Osteocyte (in vitro differentiated cells): Measurements from ENCODE around the gene SHROOM3. TPM values are rescaled to one million over a fixed set of nuclear protein-coding genes. Genes with fewer than 3 reads are reported as not detected.
A peak's percentile ranks its signal among the peaks of the same experiment; 100 is the strongest.

Experiments
- DNase-seq: peaks from one replicate; pipeline ENCODE4 v3.0.0; 2021; ENCODE audit warnings: mixed read lengths; ENCODE audit not compliant: unreplicated experiment; ENCODE audit errors: extremely low spot score
- H3K27ac Mint-ChIP-seq: one replicate; pipeline ENCODE4 v1.8.0; 2021; ENCODE audit warnings: mild to moderate bottlenecking, mixed read lengths; ENCODE audit not compliant: unreplicated experiment
- H3K27me3 Mint-ChIP-seq: one replicate; pipeline ENCODE4 v1.8.0; 2021; ENCODE audit warnings: mixed read lengths; ENCODE audit not compliant: unreplicated experiment
- H3K36me3 Mint-ChIP-seq: one replicate; pipeline ENCODE4 v1.8.0; 2021; ENCODE audit warnings: mixed read lengths; ENCODE audit not compliant: unreplicated experiment
- H3K4me1 Mint-ChIP-seq: one replicate; pipeline ENCODE4 v1.8.0; 2021; ENCODE audit warnings: mixed read lengths; ENCODE audit not compliant: unreplicated experiment
- H3K4me3 Mint-ChIP-seq: one replicate; pipeline ENCODE4 v1.8.0; 2021; ENCODE audit warnings: mild to moderate bottlenecking, moderate library complexity, mixed read lengths; ENCODE audit not compliant: unreplicated experiment
- H3K9me3 Mint-ChIP-seq: one replicate; pipeline ENCODE4 v1.8.0; 2021; ENCODE audit warnings: mixed read lengths; ENCODE audit not compliant: unreplicated experiment
- total RNA-seq: library from RNA; stranded (reverse); gene quantifications from 2 replicates; pipeline ENCODE4 v1.2.1, GENCODE V29; 2021
- TF ChIP-seq, protein P1 (sequence below): fragments of 200-600 bp; sonication (generic); IDR thresholded peaks from 2 replicates; pipeline ENCODE4 v1.5.0; 2021; ENCODE audit warnings: antibody characterized with exemption, mild to moderate bottlenecking, moderate library complexity

SHROOM3 gene
- total RNA-seq, 1 donor from 2014 or later, result 4.8 TPM

DNA sequence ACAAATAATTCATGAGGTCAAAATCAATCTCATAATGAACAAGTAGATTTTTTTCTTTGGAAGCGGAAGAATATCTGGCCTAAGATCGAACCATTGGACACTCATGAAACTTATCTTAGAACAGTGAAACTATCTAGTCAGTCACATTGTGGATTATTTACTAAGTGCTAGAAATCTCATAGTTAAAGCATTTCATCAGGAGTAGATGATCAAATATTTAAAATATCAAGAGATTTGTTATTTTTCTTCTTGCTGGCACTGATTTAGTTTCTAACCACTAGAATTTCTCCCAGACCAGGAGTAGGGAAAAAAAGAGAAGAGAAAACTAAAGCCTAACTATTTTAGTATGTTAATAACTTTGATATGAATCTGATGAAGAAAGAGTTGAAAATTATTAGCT, 105.5 kb downstream of the SHROOM3 start:
- no peak for DNase-seq
- H3K27ac Mint-ChIP-seq, result no peak overlapping the region
- H3K9me3 Mint-ChIP-seq, result no peaks in the 10 kb centered on the region
- H3K4me1 Mint-ChIP-seq, result peaks cover 24% of the 10 kb centered on the region
- no peaks in the 10 kb centered on the region for H3K27me3 Mint-ChIP-seq
- no peaks in the 10 kb centered on the region for H3K36me3 Mint-ChIP-seq
- no peak overlapping the region for H3K4me3 Mint-ChIP-seq
- TF ChIP-seq, protein P1, sequence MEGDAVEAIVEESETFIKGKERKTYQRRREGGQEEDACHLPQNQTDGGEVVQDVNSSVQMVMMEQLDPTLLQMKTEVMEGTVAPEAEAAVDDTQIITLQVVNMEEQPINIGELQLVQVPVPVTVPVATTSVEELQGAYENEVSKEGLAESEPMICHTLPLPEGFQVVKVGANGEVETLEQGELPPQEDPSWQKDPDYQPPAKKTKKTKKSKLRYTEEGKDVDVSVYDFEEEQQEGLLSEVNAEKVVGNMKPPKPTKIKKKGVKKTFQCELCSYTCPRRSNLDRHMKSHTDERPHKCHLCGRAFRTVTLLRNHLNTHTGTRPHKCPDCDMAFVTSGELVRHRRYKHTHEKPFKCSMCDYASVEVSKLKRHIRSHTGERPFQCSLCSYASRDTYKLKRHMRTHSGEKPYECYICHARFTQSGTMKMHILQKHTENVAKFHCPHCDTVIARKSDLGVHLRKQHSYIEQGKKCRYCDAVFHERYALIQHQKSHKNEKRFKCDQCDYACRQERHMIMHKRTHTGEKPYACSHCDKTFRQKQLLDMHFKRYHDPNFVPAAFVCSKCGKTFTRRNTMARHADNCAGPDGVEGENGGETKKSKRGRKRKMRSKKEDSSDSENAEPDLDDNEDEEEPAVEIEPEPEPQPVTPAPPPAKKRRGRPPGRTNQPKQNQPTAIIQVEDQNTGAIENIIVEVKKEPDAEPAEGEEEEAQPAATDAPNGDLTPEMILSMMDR, result no peak

DNA sequence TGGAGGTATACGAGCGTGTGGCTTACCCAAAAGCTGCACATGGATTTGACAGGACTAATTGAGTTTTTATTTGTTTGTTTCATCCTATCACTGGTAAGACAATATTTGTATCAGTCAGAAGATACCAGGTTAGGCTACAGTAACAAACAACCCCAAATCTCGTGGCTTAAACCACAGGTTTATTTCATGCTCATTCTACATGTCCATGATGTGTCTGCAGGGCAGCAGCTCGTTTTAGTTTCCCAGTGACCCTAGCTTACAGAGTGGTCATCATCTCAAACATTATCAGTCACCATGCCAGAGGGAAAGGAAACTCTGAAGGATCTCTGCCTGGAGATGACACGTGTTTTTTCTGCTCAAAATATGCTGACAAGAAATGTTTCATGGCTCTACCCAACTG, 108.3 kb downstream of the SHROOM3 start:
- TF ChIP-seq, protein P1, result no peak
- H3K4me1 Mint-ChIP-seq, result peaks cover 29% of the 10 kb centered on the region
- H3K4me3 Mint-ChIP-seq, result no peak overlapping the region
- no peak overlapping the region for H3K27ac Mint-ChIP-seq
- no peaks in the 10 kb centered on the region for H3K9me3 Mint-ChIP-seq
- no peaks in the 10 kb centered on the region for H3K27me3 Mint-ChIP-seq
- H3K36me3 Mint-ChIP-seq, result no peaks in the 10 kb centered on the region
- no peak for DNase-seq

DNA sequence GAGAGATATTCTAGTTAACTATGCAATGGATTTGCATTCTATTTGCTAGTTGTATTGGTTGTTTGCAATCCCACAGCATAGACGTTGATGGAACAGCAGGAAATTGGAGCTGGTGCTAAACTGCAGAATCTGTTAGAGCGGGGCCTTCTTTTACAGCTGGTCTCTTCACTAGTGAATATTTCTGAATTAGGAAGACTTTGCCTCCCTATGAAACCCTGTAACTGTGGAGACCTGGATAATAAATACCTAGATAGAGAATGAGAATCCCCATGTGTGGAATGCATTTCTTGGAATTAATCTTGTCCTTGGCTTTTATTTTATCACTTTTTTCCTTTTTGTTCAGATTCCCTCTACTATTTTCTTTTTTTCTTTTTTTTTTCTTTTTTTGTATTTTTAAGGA, 109.7 kb downstream of the SHROOM3 start:
- H3K4me1 Mint-ChIP-seq, result peaks cover 29% of the 10 kb centered on the region
- TF ChIP-seq, protein P1, result no peak
- no peaks in the 10 kb centered on the region for H3K36me3 Mint-ChIP-seq
- DNase-seq, result no peak
- H3K27me3 Mint-ChIP-seq, result no peaks in the 10 kb centered on the region
- no peaks in the 10 kb centered on the region for H3K9me3 Mint-ChIP-seq
- peak overlapping the region; percentile 36 for H3K27ac Mint-ChIP-seq
- H3K4me3 Mint-ChIP-seq, result no peak overlapping the region

DNA sequence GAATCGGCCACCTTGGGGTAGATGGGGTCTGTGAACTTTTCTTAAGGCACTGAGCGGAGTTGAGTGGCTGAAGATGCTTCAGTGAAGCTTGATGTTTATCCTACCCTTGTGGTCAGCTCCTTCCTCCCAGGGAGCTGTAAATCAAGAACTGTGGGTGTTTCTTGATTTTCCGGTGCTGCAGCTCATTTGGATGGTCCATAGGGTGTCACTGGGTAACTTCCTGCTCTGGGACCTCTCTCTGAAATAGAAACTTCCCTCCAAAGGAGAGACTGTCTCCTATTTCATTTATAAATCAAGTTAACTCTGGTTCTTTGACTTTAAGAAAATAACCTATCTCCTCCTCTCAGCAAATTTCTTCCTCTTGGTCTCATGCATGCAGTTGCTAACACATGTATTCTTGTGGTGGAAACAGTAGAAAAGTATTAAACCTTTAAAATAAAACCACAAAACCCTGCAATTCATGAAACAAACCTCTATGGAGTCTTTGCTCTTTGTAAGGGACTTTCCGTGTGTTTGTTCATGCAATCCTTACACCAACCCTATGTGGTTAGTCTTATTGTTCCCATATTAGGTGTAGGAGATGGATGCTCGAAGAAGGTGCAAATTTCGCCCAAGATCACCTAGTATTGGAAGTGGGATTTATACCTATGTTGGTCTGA, 110.3 kb downstream of the SHROOM3 start:
- peak overlapping the region; percentile 36 for H3K27ac Mint-ChIP-seq

DNA sequence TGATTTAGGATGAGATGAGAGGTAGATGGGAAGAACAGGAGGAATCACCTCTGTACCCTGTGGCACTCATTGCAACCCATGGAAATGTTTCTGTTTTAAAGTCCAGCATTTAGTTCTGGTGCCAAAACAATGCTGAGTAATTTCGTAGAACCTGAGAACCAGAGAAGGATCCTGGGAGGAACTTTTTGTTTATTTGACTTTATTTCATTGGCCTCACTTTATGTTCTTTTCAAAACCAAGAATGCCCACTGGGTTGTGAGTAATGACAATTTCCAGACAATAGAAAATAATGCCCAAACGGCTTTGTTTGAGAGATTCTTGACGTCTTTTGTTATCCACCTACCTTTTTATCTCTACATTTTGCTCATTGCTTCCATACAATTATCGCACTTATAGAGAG, 111.3 kb downstream of the SHROOM3 start:
- Mint-ChIP-seq H3K4me3 (no peak overlapping the region), H3K36me3 (no peaks in the 10 kb centered on the region), H3K27me3 (no peaks in the 10 kb centered on the region), H3K9me3 (no peaks in the 10 kb centered on the region), H3K4me1 (peaks cover 26% of the 10 kb centered on the region), H3K27ac (peak overlapping the region; percentile 31)
- TF ChIP-seq, protein P1, result no peak
- no peak for DNase-seq

More for the DNA sequence above, 110.3 kb downstream of the SHROOM3 start:
- Mint-ChIP-seq H3K9me3 (no peaks in the 10 kb centered on the region), H3K4me1 (peaks cover 26% of the 10 kb centered on the region), H3K27me3 (no peaks in the 10 kb centered on the region), H3K36me3 (no peaks in the 10 kb centered on the region), H3K4me3 (no peak overlapping the region)
- TF ChIP-seq, protein P1, result no peak
- no peak for DNase-seq
